BE2C (cell line): ENCODE results near the gene NADK2.
A peak's percentile ranks its signal among the peaks of the same experiment; 100 is the strongest.

ENCODE experiments used
- DNase-seq: peaks from one replicate; pipeline ENCODE4 v3.0.0-alpha.2; 2020
- H3K27me3 ChIP-seq: fragments of 250-450 bp; sonication (Bioruptor Pico); 2 replicates; pipeline ENCODE4 v1.5.1; 2020; ENCODE audit warnings: mild to moderate bottlenecking
- H3K36me3 ChIP-seq: fragments of 250-450 bp; sonication (Bioruptor Pico); 2 replicates; pipeline ENCODE4 v1.5.1; 2020; ENCODE audit warnings: mild to moderate bottlenecking
- H3K4me1 ChIP-seq: fragments of 250-450 bp; sonication (Bioruptor Pico); 2 replicates; pipeline ENCODE4 v1.5.1; 2020
- H3K4me3 ChIP-seq: 2 replicates; pipeline ENCODE4 v1.5.1; 2011; ENCODE audit warnings: low read depth, low read length
- H3K9me3 ChIP-seq: fragments of 250-450 bp; sonication (Bioruptor Pico); 2 replicates; pipeline ENCODE4 v1.5.1; 2020
- CTCF ChIP-seq: IDR thresholded peaks from 2 replicates; pipeline ENCODE4 v1.5.1; 2012; ENCODE audit warnings: mild to moderate bottlenecking, low read depth, low read length

NADK2 gene

DNA sequence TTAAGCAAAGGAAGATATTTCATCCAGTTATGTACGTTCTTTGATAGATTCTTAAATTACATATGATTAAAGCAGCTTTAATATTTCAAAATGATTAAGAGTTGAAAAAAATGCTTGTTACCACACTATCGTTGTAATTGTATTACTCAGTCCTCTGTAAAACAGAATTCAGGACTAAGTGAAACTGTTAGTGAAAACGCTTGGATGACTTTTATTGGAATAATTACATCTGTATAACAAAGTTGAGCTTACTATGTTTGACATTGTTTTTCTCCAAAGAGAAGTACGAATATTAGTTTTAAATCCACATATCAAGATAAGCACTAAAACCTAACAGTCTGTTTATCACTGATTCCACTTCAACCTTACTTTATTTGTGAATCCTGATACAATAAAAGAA lies 8.7 kb upstream of the NADK2 start:
- no peaks in the 10 kb centered on the region for H3K36me3 ChIP-seq
- H3K9me3 ChIP-seq = no peaks in the 10 kb centered on the region
- no peaks in the 10 kb centered on the region for H3K4me1 ChIP-seq
- DNase-seq = no peak
- H3K27me3 ChIP-seq = peaks cover 8% of the 10 kb centered on the region
- TF ChIP-seq CTCF = no peak
- H3K4me3 ChIP-seq = no peak overlapping the region

DNA sequence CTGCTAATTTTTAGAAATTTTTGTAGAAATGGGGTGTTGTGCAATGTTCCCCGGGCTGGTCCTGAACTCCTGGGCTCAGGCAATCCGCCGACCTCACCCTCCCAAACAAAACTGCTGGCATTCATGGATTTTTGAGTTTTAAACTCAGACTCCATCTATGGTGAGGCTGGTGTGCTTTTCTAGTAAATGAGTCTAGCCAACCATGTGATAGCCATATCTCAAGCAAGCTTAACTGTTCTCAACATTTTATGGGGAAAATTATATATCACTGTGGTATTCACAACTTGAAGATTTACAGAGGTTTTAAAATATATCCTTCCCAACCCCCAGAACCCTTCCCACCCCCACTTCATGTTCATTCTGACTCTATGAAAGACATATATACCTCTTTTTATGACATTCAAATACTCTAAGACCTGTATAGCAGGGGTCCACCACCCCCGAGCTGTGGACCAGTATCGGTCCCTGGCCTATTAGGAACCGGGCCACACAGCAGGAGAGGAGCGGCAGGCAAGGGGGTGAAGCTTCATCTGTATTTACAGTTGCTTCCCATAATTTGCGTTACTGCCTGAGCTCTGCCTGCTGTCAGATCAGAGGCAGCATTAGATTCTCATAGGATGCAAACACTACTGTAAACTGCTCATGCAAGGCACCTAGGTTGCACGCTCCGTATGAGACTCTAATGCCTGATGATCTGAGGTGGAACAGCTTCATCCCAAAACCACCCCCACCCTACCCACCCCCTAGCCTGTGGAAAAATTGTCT lies 4.5 kb upstream of the NADK2 start:
- Histone ChIP-seq H3K4me3 (no peak overlapping the region), H3K4me1 (no peaks in the 10 kb centered on the region), H3K27me3 (no peaks in the 10 kb centered on the region), H3K9me3 (peaks cover 3% of the 10 kb centered on the region; the same call in 1 of the 2 replicates), H3K36me3 (no peaks in the 10 kb centered on the region)
- TF ChIP-seq CTCF = no peak
- no peak for DNase-seq

DNA sequence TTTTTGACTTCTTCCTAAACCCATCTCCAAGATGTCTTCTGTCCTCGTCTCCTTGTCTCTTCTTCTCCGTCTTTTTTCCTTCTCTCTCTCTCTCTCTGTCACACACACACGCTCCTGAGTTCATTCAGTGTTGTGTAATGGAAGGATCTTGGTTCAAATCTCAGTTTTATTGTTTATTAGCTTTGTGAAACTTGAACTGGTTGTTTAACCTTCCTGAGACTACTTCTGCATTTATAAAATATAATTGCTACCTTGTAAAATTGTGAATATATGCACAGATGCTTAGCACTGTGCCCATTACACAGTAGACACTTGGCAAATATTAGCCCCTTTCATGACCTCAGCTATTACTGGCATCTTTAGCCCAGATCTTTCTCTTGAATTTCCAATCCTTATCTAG lies 2.4 kb upstream of the NADK2 start:
- DNase-seq = no peak
- Histone ChIP-seq H3K36me3 (no peaks in the 10 kb centered on the region), H3K4me1 (no peaks in the 10 kb centered on the region), H3K4me3 (no peak overlapping the region), H3K27me3 (no peaks in the 10 kb centered on the region), H3K9me3 (peaks cover 3% of the 10 kb centered on the region; the same call in 1 of the 2 replicates)
- TF ChIP-seq CTCF = no peak

- Histone ChIP-seq H3K9me3 (peaks cover 3% of the 10 kb centered on the region; the same call in 1 of the 2 replicates), H3K4me3 (no peak overlapping the region), H3K27me3 (no peaks in the 10 kb centered on the region), H3K4me1 (no peaks in the 10 kb centered on the region), H3K36me3 (no peaks in the 10 kb centered on the region)
- DNase-seq = no peak
- TF ChIP-seq CTCF = no peak
Measured at GRCh38 chr5:36243653-36244052, 1.9 kb upstream of the NADK2 start.

GRCh38 chr5:36242534-36243485 lies 1.1 kb upstream of the NADK2 start:
- TF ChIP-seq CTCF = no peak
- Histone ChIP-seq H3K9me3 (peaks cover 3% of the 10 kb centered on the region; the same call in 1 of the 2 replicates), H3K4me1 (peaks cover 1% of the 10 kb centered on the region), H3K36me3 (no peaks in the 10 kb centered on the region), H3K4me3 (peak overlapping the region; percentile 84), H3K27me3 (no peaks in the 10 kb centered on the region)
- no peak for DNase-seq
